Measurements from ENCODE around the gene CSTF2T.

DNA sequence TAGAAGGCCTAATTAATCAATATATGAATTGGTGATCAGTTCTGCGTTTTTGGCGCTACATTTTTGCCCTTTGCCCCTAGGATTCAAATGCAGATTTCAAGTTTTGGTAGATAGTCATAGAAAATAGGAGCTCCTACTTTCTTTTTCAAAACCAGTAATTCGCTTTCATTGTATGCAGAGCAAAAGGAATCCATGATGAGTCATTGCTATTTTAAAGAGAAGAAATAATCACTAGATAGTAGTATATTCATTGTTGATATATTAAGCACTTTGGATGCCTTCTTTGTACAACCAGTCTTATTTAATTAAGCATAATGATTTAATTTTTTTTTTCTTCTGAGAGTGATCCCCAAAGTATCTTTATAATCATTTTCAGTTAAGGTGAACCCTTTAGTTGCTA, 50.3 kb downstream of the CSTF2T start:
- TF ChIP-seq MYC (IDR thresholded peaks at IDR 0.05; ENCODE audit: low read depth, low read length) (no peak), POLR2A (IDR thresholded peaks at IDR 0.05; ENCODE audit: low read depth, low read length) (no peak), EZH2 (IDR thresholded peaks at IDR 0.05; ENCODE audit: borderline replicate concordance, low read depth, low read length, severe bottlenecking) (no peak), FOS (IDR thresholded peaks at IDR 0.05; ENCODE audit: borderline replicate concordance, insufficient read depth, low read length) (peak; percentile 36), JUN (IDR thresholded peaks at IDR 0.05; ENCODE audit: borderline replicate concordance, insufficient read depth, insufficient read length, low read depth) (peak; percentile 27), POLR2AphosphoS5 (IDR thresholded peaks at IDR 0.05; ENCODE audit: insufficient read depth, low read depth, low read length) (no peak), MAX (IDR thresholded peaks at IDR 0.05; ENCODE audit: insufficient read depth, insufficient read length) (no peak)
- TF ChIP-seq, protein P1, sequence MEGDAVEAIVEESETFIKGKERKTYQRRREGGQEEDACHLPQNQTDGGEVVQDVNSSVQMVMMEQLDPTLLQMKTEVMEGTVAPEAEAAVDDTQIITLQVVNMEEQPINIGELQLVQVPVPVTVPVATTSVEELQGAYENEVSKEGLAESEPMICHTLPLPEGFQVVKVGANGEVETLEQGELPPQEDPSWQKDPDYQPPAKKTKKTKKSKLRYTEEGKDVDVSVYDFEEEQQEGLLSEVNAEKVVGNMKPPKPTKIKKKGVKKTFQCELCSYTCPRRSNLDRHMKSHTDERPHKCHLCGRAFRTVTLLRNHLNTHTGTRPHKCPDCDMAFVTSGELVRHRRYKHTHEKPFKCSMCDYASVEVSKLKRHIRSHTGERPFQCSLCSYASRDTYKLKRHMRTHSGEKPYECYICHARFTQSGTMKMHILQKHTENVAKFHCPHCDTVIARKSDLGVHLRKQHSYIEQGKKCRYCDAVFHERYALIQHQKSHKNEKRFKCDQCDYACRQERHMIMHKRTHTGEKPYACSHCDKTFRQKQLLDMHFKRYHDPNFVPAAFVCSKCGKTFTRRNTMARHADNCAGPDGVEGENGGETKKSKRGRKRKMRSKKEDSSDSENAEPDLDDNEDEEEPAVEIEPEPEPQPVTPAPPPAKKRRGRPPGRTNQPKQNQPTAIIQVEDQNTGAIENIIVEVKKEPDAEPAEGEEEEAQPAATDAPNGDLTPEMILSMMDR (IDR thresholded peaks at IDR 0.05; ENCODE audit: extremely low read depth in 1 of 2, insufficient read depth in 1 of 2, low read depth in 1 of 2, low read length in 2 of 2), result no peak

All from endothelial cell of umbilical vein (primary cell).